Suprapubic skin (tissue), 4 donors: ENCODE data around the gene SRD5A1.

Source experiments
- EP300 ChIP-seq: sonication (generic); formaldehyde crosslinking; IDR thresholded peaks from one replicate; pipeline ENCODE4 v1.6.1; 2017; ENCODE audit warnings: antibody characterized with exemption
- POLR2A ChIP-seq, 2 donors: fragments of 450-650 bp; IDR thresholded peaks; one replicate each; pipeline ENCODE4 v1.6.1; 2017; ENCODE audit warnings: antibody characterized with exemption in 2 of 2, mild to moderate bottlenecking in 2 of 2, moderate library complexity in 2 of 2
- POLR2AphosphoS5 ChIP-seq, 3 donors: sonication (generic); formaldehyde crosslinking; IDR thresholded peaks; one replicate each; pipeline ENCODE4 v1.6.1; 2017; ENCODE audit warnings: antibody characterized with exemption in 3 of 3
- TF ChIP-seq, protein P1 (sequence below), 2 donors: fragments of 200-600 bp in 1 of 2; fragments of 450-650 bp in 1 of 2; sonication (generic) in 1 of 2; IDR thresholded peaks; one replicate each; pipeline ENCODE4 v1.5.1; 2016 to 2019; ENCODE audit warnings: antibody characterized with exemption in 2 of 2, mild to moderate bottlenecking in 1 of 2, moderate library complexity in 1 of 2

GRCh38 chr5:6717687-6718086, 84.4 kb downstream of the SRD5A1 start:
- TF ChIP-seq POLR2AphosphoS5 (IDR thresholded peaks at IDR 0.05) (no peak), EP300 (no peak), POLR2A (IDR thresholded peaks at IDR 0.05) (no peak)
- TF ChIP-seq, protein P1, sequence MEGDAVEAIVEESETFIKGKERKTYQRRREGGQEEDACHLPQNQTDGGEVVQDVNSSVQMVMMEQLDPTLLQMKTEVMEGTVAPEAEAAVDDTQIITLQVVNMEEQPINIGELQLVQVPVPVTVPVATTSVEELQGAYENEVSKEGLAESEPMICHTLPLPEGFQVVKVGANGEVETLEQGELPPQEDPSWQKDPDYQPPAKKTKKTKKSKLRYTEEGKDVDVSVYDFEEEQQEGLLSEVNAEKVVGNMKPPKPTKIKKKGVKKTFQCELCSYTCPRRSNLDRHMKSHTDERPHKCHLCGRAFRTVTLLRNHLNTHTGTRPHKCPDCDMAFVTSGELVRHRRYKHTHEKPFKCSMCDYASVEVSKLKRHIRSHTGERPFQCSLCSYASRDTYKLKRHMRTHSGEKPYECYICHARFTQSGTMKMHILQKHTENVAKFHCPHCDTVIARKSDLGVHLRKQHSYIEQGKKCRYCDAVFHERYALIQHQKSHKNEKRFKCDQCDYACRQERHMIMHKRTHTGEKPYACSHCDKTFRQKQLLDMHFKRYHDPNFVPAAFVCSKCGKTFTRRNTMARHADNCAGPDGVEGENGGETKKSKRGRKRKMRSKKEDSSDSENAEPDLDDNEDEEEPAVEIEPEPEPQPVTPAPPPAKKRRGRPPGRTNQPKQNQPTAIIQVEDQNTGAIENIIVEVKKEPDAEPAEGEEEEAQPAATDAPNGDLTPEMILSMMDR (IDR thresholded peaks at IDR 0.05), result no peak
